ENCODE measurements around the gene TSPAN2. TPM values are rescaled to one million over a fixed set of nuclear protein-coding genes. Genes with fewer than 3 reads are reported as not detected.

TSPAN2 gene
- total and polyA plus RNA-seq, 2 experiments from 2014 or later = 11.2 to 11.8 TPM

- TF ChIP-seq, protein P1, sequence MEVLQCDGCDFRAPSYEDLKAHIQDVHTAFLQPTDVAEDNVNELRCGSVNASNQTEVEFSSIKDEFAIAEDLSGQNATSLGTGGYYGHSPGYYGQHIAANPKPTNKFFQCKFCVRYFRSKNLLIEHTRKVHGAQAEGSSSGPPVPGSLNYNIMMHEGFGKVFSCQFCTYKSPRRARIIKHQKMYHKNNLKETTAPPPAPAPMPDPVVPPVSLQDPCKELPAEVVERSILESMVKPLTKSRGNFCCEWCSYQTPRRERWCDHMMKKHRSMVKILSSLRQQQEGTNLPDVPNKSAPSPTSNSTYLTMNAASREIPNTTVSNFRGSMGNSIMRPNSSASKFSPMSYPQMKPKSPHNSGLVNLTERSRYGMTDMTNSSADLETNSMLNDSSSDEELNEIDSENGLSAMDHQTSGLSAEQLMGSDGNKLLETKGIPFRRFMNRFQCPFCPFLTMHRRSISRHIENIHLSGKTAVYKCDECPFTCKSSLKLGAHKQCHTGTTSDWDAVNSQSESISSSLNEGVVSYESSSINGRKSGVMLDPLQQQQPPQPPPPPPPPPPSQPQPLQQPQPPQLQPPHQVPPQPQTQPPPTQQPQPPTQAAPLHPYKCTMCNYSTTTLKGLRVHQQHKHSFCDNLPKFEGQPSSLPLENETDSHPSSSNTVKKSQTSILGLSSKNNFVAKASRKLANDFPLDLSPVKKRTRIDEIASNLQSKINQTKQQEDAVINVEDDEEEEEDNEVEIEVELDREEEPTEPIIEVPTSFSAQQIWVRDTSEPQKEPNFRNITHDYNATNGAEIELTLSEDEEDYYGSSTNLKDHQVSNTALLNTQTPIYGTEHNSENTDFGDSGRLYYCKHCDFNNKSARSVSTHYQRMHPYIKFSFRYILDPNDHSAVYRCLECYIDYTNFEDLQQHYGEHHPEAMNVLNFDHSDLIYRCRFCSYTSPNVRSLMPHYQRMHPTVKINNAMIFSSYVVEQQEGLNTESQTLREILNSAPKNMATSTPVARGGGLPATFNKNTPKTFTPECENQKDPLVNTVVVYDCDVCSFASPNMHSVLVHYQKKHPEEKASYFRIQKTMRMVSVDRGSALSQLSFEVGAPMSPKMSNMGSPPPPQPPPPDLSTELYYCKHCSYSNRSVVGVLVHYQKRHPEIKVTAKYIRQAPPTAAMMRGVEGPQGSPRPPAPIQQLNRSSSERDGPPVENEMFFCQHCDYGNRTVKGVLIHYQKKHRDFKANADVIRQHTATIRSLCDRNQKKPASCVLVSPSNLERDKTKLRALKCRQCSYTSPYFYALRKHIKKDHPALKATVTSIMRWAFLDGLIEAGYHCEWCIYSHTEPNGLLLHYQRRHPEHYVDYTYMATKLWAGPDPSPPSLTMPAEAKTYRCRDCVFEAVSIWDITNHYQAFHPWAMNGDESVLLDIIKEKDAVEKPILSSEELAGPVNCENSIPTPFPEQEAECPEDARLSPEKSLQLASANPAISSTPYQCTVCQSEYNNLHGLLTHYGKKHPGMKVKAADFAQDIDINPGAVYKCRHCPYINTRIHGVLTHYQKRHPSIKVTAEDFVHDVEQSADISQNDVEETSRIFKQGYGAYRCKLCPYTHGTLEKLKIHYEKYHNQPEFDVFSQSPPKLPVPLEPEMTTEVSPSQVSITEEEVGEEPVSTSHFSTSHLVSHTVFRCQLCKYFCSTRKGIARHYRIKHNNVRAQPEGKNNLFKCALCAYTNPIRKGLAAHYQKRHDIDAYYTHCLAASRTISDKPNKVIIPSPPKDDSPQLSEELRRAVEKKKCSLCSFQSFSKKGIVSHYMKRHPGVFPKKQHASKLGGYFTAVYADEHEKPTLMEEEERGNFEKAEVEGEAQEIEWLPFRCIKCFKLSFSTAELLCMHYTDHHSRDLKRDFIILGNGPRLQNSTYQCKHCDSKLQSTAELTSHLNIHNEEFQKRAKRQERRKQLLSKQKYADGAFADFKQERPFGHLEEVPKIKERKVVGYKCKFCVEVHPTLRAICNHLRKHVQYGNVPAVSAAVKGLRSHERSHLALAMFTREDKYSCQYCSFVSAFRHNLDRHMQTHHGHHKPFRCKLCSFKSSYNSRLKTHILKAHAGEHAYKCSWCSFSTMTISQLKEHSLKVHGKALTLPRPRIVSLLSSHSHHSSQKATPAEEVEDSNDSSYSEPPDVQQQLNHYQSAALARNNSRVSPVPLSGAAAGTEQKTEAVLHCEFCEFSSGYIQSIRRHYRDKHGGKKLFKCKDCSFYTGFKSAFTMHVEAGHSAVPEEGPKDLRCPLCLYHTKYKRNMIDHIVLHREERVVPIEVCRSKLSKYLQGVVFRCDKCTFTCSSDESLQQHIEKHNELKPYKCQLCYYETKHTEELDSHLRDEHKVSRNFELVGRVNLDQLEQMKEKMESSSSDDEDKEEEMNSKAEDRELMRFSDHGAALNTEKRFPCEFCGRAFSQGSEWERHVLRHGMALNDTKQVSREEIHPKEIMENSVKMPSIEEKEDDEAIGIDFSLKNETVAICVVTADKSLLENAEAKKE (CRISPR knock-in tag; IDR thresholded peaks at IDR 0.05) = no peak
Measured at GRCh38 chr1:115012434-115012833, 76.9 kb downstream of the TSPAN2 start (continued).

GRCh38 chr1:115012006-115012405 is 77.3 kb downstream of the TSPAN2 start:
- H2AFZ ChIP-seq = no peak overlapping the region
- no peaks in the 10 kb centered on the region for H3K36me3 Mint-ChIP-seq (ENCODE audit: low read depth)
- H3K27ac Mint-ChIP-seq = no peak overlapping the region
- H3K27ac ChIP-seq (ENCODE audit: low read depth) = no peak overlapping the region
- H3F3A ChIP-seq (replicated peaks; ENCODE audit: low read depth) = no peaks in the 10 kb centered on the region
- no peaks in the 10 kb centered on the region for H3K79me2 ChIP-seq (replicated peaks; ENCODE audit: insufficient read depth)
- peaks cover 2% of the 10 kb centered on the region for H3K27me3 Mint-ChIP-seq (ENCODE audit: insufficient read depth, low read depth, poor library complexity)
- H3K4me3 ChIP-seq = no peak overlapping the region
- H3K9me2 ChIP-seq (ENCODE audit: insufficient read depth) = peaks cover 8% of the 10 kb centered on the region
- no peaks in the 10 kb centered on the region for H4K20me1 ChIP-seq (replicated peaks; ENCODE audit: insufficient read depth)
- DNase-seq (ENCODE audit: low spot score) (no peak), ATAC-seq (no peak)
- H3K4me1 ChIP-seq (ENCODE audit: insufficient read depth) = no peaks in the 10 kb centered on the region
- no peaks in the 10 kb centered on the region for H3K36me3 ChIP-seq (ENCODE audit: insufficient read depth)
- H3K9me3 Mint-ChIP-seq = peaks cover 3% of the 10 kb centered on the region; the same call in 2 of the 3 replicates
- H3K27me3 ChIP-seq (ENCODE audit: insufficient read depth) = no peaks in the 10 kb centered on the region
- H3K4me3 Mint-ChIP-seq = no peak overlapping the region
- no peak overlapping the region for H3K4me2 ChIP-seq
- peaks cover 3% of the 10 kb centered on the region; the same call in 2 of the 3 replicates for H3K4me1 Mint-ChIP-seq
- TF ChIP-seq NANOG (IDR thresholded peaks at IDR 0.05; ENCODE audit: borderline replicate concordance) (no peak), POLR2AphosphoS5 (IDR thresholded peaks at IDR 0.05; ENCODE audit: low read depth) (no peak), EZH2phosphoT487 (IDR thresholded peaks at IDR 0.05; ENCODE audit: unreplicated experiment) (no peak), STAT1 (IDR thresholded peaks at IDR 0.05; ENCODE audit: unreplicated experiment) (no peak), ZNF114 (CRISPR knock-in tag; IDR thresholded peaks at IDR 0.05) (no peak), EZH2 (IDR thresholded peaks at IDR 0.05; ENCODE audit: low read depth, unreplicated experiment) (no peak), JUNB (IDR thresholded peaks at IDR 0.05; ENCODE audit: unreplicated experiment) (no peak), CREB1 (CRISPR knock-in tag; IDR thresholded peaks at IDR 0.05; ENCODE audit: low read depth) (no peak), ETS1 (IDR thresholded peaks at IDR 0.05) (no peak)
- TF ChIP-seq, protein P1 (CRISPR knock-in tag; IDR thresholded peaks at IDR 0.05) = no peak

Data from GM23338 (cell line).